CMK (cell line): ENCODE results near the gene SCGB2B2.
A peak's percentile ranks its signal among the peaks of the same experiment; 100 is the strongest.
"Not testable (repeated sequence)": the region's sequence is repeated elsewhere in the genome, so short reads cannot be mapped to it uniquely, and the experiment has no call there.

Experiments used
- DNase-seq: peaks from one replicate; pipeline ENCODE4 v3.0.0-alpha.2; 2010; ENCODE audit warnings: low read depth

SCGB2B2 gene

GRCh38 chr19:34668690-34669089 is 8.3 kb downstream of the SCGB2B2 start:
- not testable (repeated sequence) for DNase-seq

GRCh38 chr19:34668077-34668689 is 8.8 kb downstream of the SCGB2B2 start:
- DNase-seq = not testable (repeated sequence)

GRCh38 chr19:34667349-34668076 is 9.4 kb downstream of the SCGB2B2 start:
- DNase-seq = no peak

- DNase-seq = no peak
These were observed 10.0 kb downstream of the SCGB2B2 start for GRCh38 chr19:34666958-34667265.

GRCh38 chr19:34666200-34666957 is 10.6 kb downstream of the SCGB2B2 start:
- no peak for DNase-seq

- not testable (repeated sequence) for DNase-seq
These were observed 11.7 kb downstream of the SCGB2B2 start for GRCh38 chr19:34665275-34665674.

GRCh38 chr19:34664870-34665269 is 12.1 kb downstream of the SCGB2B2 start:
- no peak for DNase-seq

- DNase-seq = no peak
These were observed 12.8 kb downstream of the SCGB2B2 start for GRCh38 chr19:34664168-34664567.

- no peak for DNase-seq
These were observed 14.0 kb downstream of the SCGB2B2 start for GRCh38 chr19:34662919-34663318.

GRCh38 chr19:34661357-34661756 is 15.6 kb downstream of the SCGB2B2 start:
- DNase-seq = no peak

GRCh38 chr19:34655651-34656050 is 21.3 kb downstream of the SCGB2B2 start:
- DNase-seq = no peak

- DNase-seq = no peak
These were observed 22.2 kb downstream of the SCGB2B2 start for GRCh38 chr19:34654796-34655195.

GRCh38 chr19:34651747-34652146 is 25.2 kb downstream of the SCGB2B2 start:
- DNase-seq = no peak

GRCh38 chr19:34649886-34650543 is 26.9 kb downstream of the SCGB2B2 start:
- DNase-seq = no peak

- DNase-seq = no peak
These were observed 31.4 kb downstream of the SCGB2B2 start for GRCh38 chr19:34645551-34645950.

- no peak for DNase-seq
These were observed 31.9 kb downstream of the SCGB2B2 start for GRCh38 chr19:34644991-34645461.

- no peak for DNase-seq
These were observed 34.7 kb downstream of the SCGB2B2 start for GRCh38 chr19:34642241-34642640.

GRCh38 chr19:34639491-34640085 is 37.4 kb downstream of the SCGB2B2 start:
- peak; percentile 73 for DNase-seq

GRCh38 chr19:34633802-34634201 is 43.2 kb downstream of the SCGB2B2 start:
- no peak for DNase-seq
